Measurements from ENCODE around the gene AGO1. TPM values are rescaled to one million over a fixed set of nuclear protein-coding genes. Genes with fewer than 3 reads are reported as not detected.
A peak's percentile ranks its signal among the peaks of the same experiment; 100 is the strongest.

Gene AGO1
- total and polyA plus RNA-seq, 11 donors, result 3.0 to 27.0 (median 20.5) TPM

GRCh38 chr1:35935442-35936388 is 52.7 kb downstream of the AGO1 start:
- peak overlapping the region in 1 of 12 donors; percentile 1 for H3K27ac ChIP-seq
- ATAC-seq (no peak), DNase-seq (no peak)
- intact Hi-C loops (cut with DNase I), result no loop called here
- 54 to 67% (median 63%) methylated on average over 2 of the region's 2 CpGs for WGBS, 4 donors
- H3K4me1 ChIP-seq, result peaks cover 0 to 27% (median 13%) of the 10 kb centered on the region in 12 donors
- no peaks in the 10 kb centered on the region for H3K36me3 ChIP-seq
- TF ChIP-seq POLR2A (IDR thresholded peaks at IDR 0.05) (no peak), CTCF (IDR thresholded peaks at IDR 0.05) (no peak)
- H3K27me3 ChIP-seq, result no peaks in the 10 kb centered on the region
- peaks cover 0 to 7% (median 0%) of the 10 kb centered on the region in 12 donors for H3K9me3 ChIP-seq
- no peak overlapping the region for H3K4me3 ChIP-seq

GRCh38 chr1:35936838-35937237 is 53.8 kb downstream of the AGO1 start:
- no peak for DNase-seq
- WGBS, 4 donors, result 86 to 98% (median 94%) methylated on average over 3 of the region's 3 CpGs
- H3K4me1 ChIP-seq, result peaks cover 0 to 29% (median 12%) of the 10 kb centered on the region in 12 donors
- H3K36me3 ChIP-seq, result no peaks in the 10 kb centered on the region
- no peaks in the 10 kb centered on the region for H3K27me3 ChIP-seq
- intact Hi-C loops (cut with DNase I), result no loop called here
- no peak overlapping the region for H3K4me3 ChIP-seq
- no peak overlapping the region for H3K27ac ChIP-seq
- TF ChIP-seq POLR2A (IDR thresholded peaks at IDR 0.05), result no peak
- no peak for TF ChIP-seq CTCF (IDR thresholded peaks at IDR 0.05)
- ATAC-seq, result no peak
- H3K9me3 ChIP-seq, result peaks cover 0 to 7% (median 0%) of the 10 kb centered on the region in 12 donors

GRCh38 chr1:35939484-35939883 is 56.5 kb downstream of the AGO1 start:
- ATAC-seq (no peak), DNase-seq (no peak)
- peaks cover 0 to 29% (median 8%) of the 10 kb centered on the region in 12 donors for H3K4me1 ChIP-seq
- TF ChIP-seq CTCF (IDR thresholded peaks at IDR 0.05) (no peak), POLR2A (IDR thresholded peaks at IDR 0.05) (no peak)
- no peak overlapping the region for H3K27ac ChIP-seq
- intact Hi-C loops (cut with DNase I), result no loop called here
- H3K36me3 ChIP-seq, result no peaks in the 10 kb centered on the region
- 94 to 97% (median 96%) methylated on average over 3 of the region's 3 CpGs for WGBS, 4 donors
- H3K9me3 ChIP-seq, result peaks cover 0 to 7% (median 0%) of the 10 kb centered on the region in 12 donors
- no peaks in the 10 kb centered on the region for H3K27me3 ChIP-seq
- no peak overlapping the region for H3K4me3 ChIP-seq

GRCh38 chr1:35945327-35945726 is 62.3 kb downstream of the AGO1 start:
- H3K4me1 ChIP-seq, result peaks cover 0 to 39% (median 12%) of the 10 kb centered on the region in 12 donors
- 48 to 65% (median 54%) methylated on average over 2 of the region's 2 CpGs for WGBS, 4 donors
- no peak for ATAC-seq

More at GRCh38 chr1:35945327-35945726, 62.3 kb downstream of the AGO1 start:
- Histone ChIP-seq H3K36me3 (peaks cover 0 to 11% (median 7%) of the 10 kb centered on the region in 9 donors), H3K27me3 (no peaks in the 10 kb centered on the region), H3K4me3 (no peak overlapping the region), H3K9me3 (no peaks in the 10 kb centered on the region), H3K27ac (no peak overlapping the region)
- DNase-seq, result no peak
- no peak for TF ChIP-seq CTCF (IDR thresholded peaks at IDR 0.05)
- no peak for TF ChIP-seq POLR2A (IDR thresholded peaks at IDR 0.05)
- intact Hi-C loops (cut with DNase I), result no loop called here

All from heart left ventricle (tissue), 16 donors.